GM12891 (cell line): ENCODE results near the gene HNF4A.

Source experiments
- DNase-seq: peaks from one replicate; pipeline ENCODE4 v3.0.0; 2011; ENCODE audit warnings: low spot score; ENCODE audit not compliant: insufficient read length
- FAIRE-seq: peaks from 2 replicates; lab custom pipeline; 2011; peaks lifted over from hg19 to GRCh38; lab: Jason Lieb, UNC
- PAX5 ChIP-seq: IDR thresholded peaks from 2 replicates; pipeline ENCODE4 v1.6.1; 2011; ENCODE audit warnings: low read length, moderate library complexity, mild to moderate bottlenecking; ENCODE audit not compliant: insufficient read depth, severe bottlenecking
- POLR2A ChIP-seq: IDR thresholded peaks from 2 replicates; pipeline ENCODE4 v1.6.1; 2011; ENCODE audit warnings: low read depth, low read length, control low read depth
- POLR2AphosphoS5 ChIP-seq: IDR thresholded peaks from 2 replicates; pipeline ENCODE4 v1.6.1; 2011; ENCODE audit warnings: low read depth, low read length, control low read depth
- POU2F2 ChIP-seq: IDR thresholded peaks from 2 replicates; pipeline ENCODE4 v1.6.1; 2011; ENCODE audit warnings: low read depth, mild to moderate bottlenecking, control low read depth, low read length, moderate library complexity
- SPI1 ChIP-seq: IDR thresholded peaks from 2 replicates; pipeline ENCODE4 v1.6.1; 2011; ENCODE audit warnings: low read depth, low read length, control low read depth
- TAF1 ChIP-seq: IDR thresholded peaks from 2 replicates; pipeline ENCODE4 v1.6.1; 2011; ENCODE audit warnings: low read depth, low read length, control low read depth

The HNF4A gene

GRCh38 chr20:44388466-44389023 lies 33.0 kb downstream of the HNF4A start:
- DNase-seq (peak; percentile 74), FAIRE-seq (peak; percentile 66)
- TF ChIP-seq POLR2AphosphoS5 (no peak), TAF1 (no peak), SPI1 (no peak), PAX5 (no peak), POLR2A (no peak)

GRCh38 chr20:44389871-44390270 lies 34.4 kb downstream of the HNF4A start:
- DNase-seq (no peak), FAIRE-seq (no peak)
- TF ChIP-seq PAX5 (no peak), SPI1 (no peak), POLR2AphosphoS5 (no peak), POLR2A (no peak), POU2F2 (no peak), TAF1 (no peak)

- TF ChIP-seq POU2F2 (no peak), PAX5 (no peak), TAF1 (no peak), POLR2AphosphoS5 (no peak), POLR2A (no peak), SPI1 (no peak)
- FAIRE-seq (no peak), DNase-seq (no peak)
These were observed 34.8 kb downstream of the HNF4A start for GRCh38 chr20:44390280-44390679.

GRCh38 chr20:44392088-44392775 lies 36.7 kb downstream of the HNF4A start:
- DNase-seq, result no peak
- no peak for FAIRE-seq
- TF ChIP-seq SPI1 (no peak), PAX5 (no peak), TAF1 (no peak), POU2F2 (no peak), POLR2AphosphoS5 (no peak), POLR2A (no peak)

GRCh38 chr20:44392776-44393607 lies 37.5 kb downstream of the HNF4A start:
- FAIRE-seq, result no peak
- TF ChIP-seq PAX5, result no peak
- no peak for TF ChIP-seq SPI1
- no peak for TF ChIP-seq POLR2A
- TF ChIP-seq POLR2AphosphoS5, result no peak
- no peak for TF ChIP-seq TAF1
- no peak for TF ChIP-seq POU2F2
- DNase-seq, result no peak

- no peak for FAIRE-seq
- TF ChIP-seq POU2F2 (no peak), SPI1 (no peak), POLR2A (no peak)
- DNase-seq, result no peak
These were observed 38.3 kb downstream of the HNF4A start for GRCh38 chr20:44393608-44394451.

- DNase-seq (no peak), FAIRE-seq (no peak)
- no peak for TF ChIP-seq POLR2AphosphoS5
- no peak for TF ChIP-seq POU2F2
- no peak for TF ChIP-seq SPI1
- no peak for TF ChIP-seq TAF1
- TF ChIP-seq POLR2A, result no peak
- no peak for TF ChIP-seq PAX5
These were observed 38.9 kb downstream of the HNF4A start for GRCh38 chr20:44394452-44394701.

GRCh38 chr20:44394702-44395460 lies 39.4 kb downstream of the HNF4A start:
- TF ChIP-seq POLR2AphosphoS5, result no peak
- TF ChIP-seq POLR2A, result no peak
- no peak for TF ChIP-seq TAF1
- no peak for TF ChIP-seq PAX5
- TF ChIP-seq SPI1, result no peak
- no peak for TF ChIP-seq POU2F2
- DNase-seq, result no peak
- no peak for FAIRE-seq
